Measurements from ENCODE around the gene CFAP58. TPM values are rescaled to one million over a fixed set of nuclear protein-coding genes. Genes with fewer than 3 reads are reported as not detected.

The CFAP58 gene
- total RNA-seq, 2 experiments from 2014 or later = 0.34 to 0.41 TPM

Other genes with a start within 250 kb of the CFAP58 start
- 10 to 100 TPM; 17.6 to 19.6 TPM for gene SFR1, start 231.7 kb upstream of the CFAP58 start, total RNA-seq
- not detected for gene CFAP43, start 121.5 kb upstream of the CFAP58 start, total RNA-seq
- 100 to 1,000 TPM; 148 to 153 TPM for gene GSTO1, start 98.9 kb upstream of the CFAP58 start, total RNA-seq
- 1 to 10 TPM; 1.5 to 2.5 TPM for gene GSTO2, start 84.6 kb upstream of the CFAP58 start, total RNA-seq
- gene ITPRIP, start 15.4 kb upstream of the CFAP58 start, total RNA-seq = 10 to 100 TPM; 18.8 to 19.4 TPM

All from activated naive CD8-positive, alpha-beta T cell treated with anti-CD3 and anti-CD28 coated beads for 36 hours (primary cell).